HCT116 (cell line): ENCODE measurements around the gene KRT79.

ENCODE experiments used
- CBX3 ChIP-seq: IDR thresholded peaks from 2 replicates; pipeline ENCODE4 v1.6.1; 2012; ENCODE audit warnings: low read depth
- EGR1 ChIP-seq: IDR thresholded peaks from 2 replicates; pipeline ENCODE4 v1.6.1; 2012; ENCODE audit warnings: low read depth
- EZH2 ChIP-seq: fragments of 200-600 bp; sonication (generic); IDR thresholded peaks from 2 replicates; pipeline ENCODE4 v1.6.1; 2017; ENCODE audit warnings: antibody characterized with exemption, mixed run types
- FOSL1 ChIP-seq: IDR thresholded peaks from 2 replicates; pipeline ENCODE4 v1.6.1; 2012; ENCODE audit warnings: low read depth
- JUND ChIP-seq: IDR thresholded peaks from 2 replicates; pipeline ENCODE4 v1.6.1; 2012
- POLR2A ChIP-seq: IDR thresholded peaks from 2 replicates; pipeline ENCODE4 v1.7.0; 2011; ENCODE audit warnings: borderline replicate concordance; ENCODE audit not compliant: insufficient read depth, insufficient read length; ENCODE audit errors: extremely low read depth
- POLR2AphosphoS5 ChIP-seq: IDR thresholded peaks from 2 replicates; pipeline ENCODE4 v1.6.1; 2011; ENCODE audit warnings: mild to moderate bottlenecking, low read depth, low read length, moderate library complexity
- RAD21 ChIP-seq: IDR thresholded peaks from 2 replicates; pipeline ENCODE4 v1.6.1; 2012; ENCODE audit warnings: low read depth, mild to moderate bottlenecking
- SP1 ChIP-seq: IDR thresholded peaks from 2 replicates; pipeline ENCODE4 v1.6.1; 2012; ENCODE audit warnings: low read depth
- TF ChIP-seq, protein P1 (sequence below), 3 experiments: fragments of 200-600 bp in 1 of 3; sonication (generic) in 1 of 3; IDR thresholded peaks in 2 of 3; conservative IDR thresholded peaks in 1 of 3; 2 replicates each; pipeline ENCODE4 v1.5.1; 2012 to 2017; ENCODE audit warnings: low read depth in 2 of 3, low read length in 2 of 3, antibody characterized with exemption in 1 of 3, borderline replicate concordance in 1 of 3, control low read depth in 1 of 3, mild to moderate bottlenecking in 1 of 3, mixed read lengths in 1 of 3, mixed run types in 1 of 3, moderate library complexity in 1 of 3; ENCODE audit not compliant: insufficient read depth in 1 of 3
- TF ChIP-seq, protein P2 (sequence below): IDR thresholded peaks from 2 replicates; pipeline ENCODE4 v1.6.1; 2012

GRCh38 chr12:52812749-52813148 is 21.4 kb downstream of the KRT79 start:
- TF ChIP-seq POLR2A (no peak), EZH2 (no peak), POLR2AphosphoS5 (no peak), SP1 (no peak), FOSL1 (no peak), RAD21 (no peak), JUND (no peak), EGR1 (no peak), CBX3 (no peak)
- TF ChIP-seq, protein P1, sequence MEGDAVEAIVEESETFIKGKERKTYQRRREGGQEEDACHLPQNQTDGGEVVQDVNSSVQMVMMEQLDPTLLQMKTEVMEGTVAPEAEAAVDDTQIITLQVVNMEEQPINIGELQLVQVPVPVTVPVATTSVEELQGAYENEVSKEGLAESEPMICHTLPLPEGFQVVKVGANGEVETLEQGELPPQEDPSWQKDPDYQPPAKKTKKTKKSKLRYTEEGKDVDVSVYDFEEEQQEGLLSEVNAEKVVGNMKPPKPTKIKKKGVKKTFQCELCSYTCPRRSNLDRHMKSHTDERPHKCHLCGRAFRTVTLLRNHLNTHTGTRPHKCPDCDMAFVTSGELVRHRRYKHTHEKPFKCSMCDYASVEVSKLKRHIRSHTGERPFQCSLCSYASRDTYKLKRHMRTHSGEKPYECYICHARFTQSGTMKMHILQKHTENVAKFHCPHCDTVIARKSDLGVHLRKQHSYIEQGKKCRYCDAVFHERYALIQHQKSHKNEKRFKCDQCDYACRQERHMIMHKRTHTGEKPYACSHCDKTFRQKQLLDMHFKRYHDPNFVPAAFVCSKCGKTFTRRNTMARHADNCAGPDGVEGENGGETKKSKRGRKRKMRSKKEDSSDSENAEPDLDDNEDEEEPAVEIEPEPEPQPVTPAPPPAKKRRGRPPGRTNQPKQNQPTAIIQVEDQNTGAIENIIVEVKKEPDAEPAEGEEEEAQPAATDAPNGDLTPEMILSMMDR (IDR thresholded peaks at IDR 0.05 in 2 of 3, conservative IDR thresholded peaks at IDR 0.05 in 1 of 3; ENCODE audit: borderline replicate concordance in 1 of 3, insufficient read depth in 1 of 3, low read depth in 2 of 3, low read length in 2 of 3) = no peak
- TF ChIP-seq, protein P2, sequence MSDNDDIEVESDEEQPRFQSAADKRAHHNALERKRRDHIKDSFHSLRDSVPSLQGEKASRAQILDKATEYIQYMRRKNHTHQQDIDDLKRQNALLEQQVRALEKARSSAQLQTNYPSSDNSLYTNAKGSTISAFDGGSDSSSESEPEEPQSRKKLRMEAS = no peak
